HUES6 (cell line): Measurements from ENCODE around the gene AP4M1.
A peak's percentile ranks its signal among the peaks of the same experiment; 100 is the strongest.

Experiments used
- H3K27ac ChIP-seq: 2 replicates; pipeline ENCODE4 v1.7.0; 2013; ENCODE audit warnings: low read depth, mild to moderate bottlenecking, low read length, inconsistent platforms
- H3K27me3 ChIP-seq: 2 replicates; pipeline ENCODE4 v1.6.1; 2013; ENCODE audit warnings: low read length; ENCODE audit not compliant: control insufficient read depth, insufficient read depth
- H3K36me3 ChIP-seq: 2 replicates; pipeline ENCODE4 v1.6.1; 2013; ENCODE audit warnings: low read length; ENCODE audit not compliant: control insufficient read depth, insufficient read depth
- H3K4me1 ChIP-seq: 2 replicates; pipeline ENCODE4 v1.6.1; 2013; ENCODE audit warnings: low read length; ENCODE audit not compliant: control insufficient read depth, insufficient read depth
- H3K4me3 ChIP-seq: 2 replicates; pipeline ENCODE4 v1.5.1; 2013; ENCODE audit warnings: low read depth, low read length
- H3K9ac ChIP-seq: one replicate; pipeline ENCODE4 v1.6.1; 2013; ENCODE audit warnings: mild to moderate bottlenecking, low read length
- H3K9me3 ChIP-seq: 2 replicates; pipeline ENCODE4 v1.6.1; 2013; ENCODE audit warnings: low read depth, low read length; ENCODE audit not compliant: control insufficient read depth, insufficient read depth

AP4M1 gene

GRCh38 chr7:100087055-100087750 lies 14.2 kb upstream of the AP4M1 start:
- no peaks in the 10 kb centered on the region for H3K27me3 ChIP-seq
- peaks cover 19% of the 10 kb centered on the region for H3K4me1 ChIP-seq
- H3K4me3 ChIP-seq, result no peak overlapping the region
- H3K9ac ChIP-seq, result peak overlapping the region; percentile 34
- H3K36me3 ChIP-seq, result peaks cover 20% of the 10 kb centered on the region
- no peaks in the 10 kb centered on the region for H3K9me3 ChIP-seq
- H3K27ac ChIP-seq, result peak overlapping the region; percentile 29; the same call in 1 of the 2 replicates

GRCh38 chr7:100088095-100088620 lies 13.3 kb upstream of the AP4M1 start:
- H3K4me1 ChIP-seq, result peaks cover 14% of the 10 kb centered on the region
- H3K4me3 ChIP-seq, result peak overlapping the region; percentile 84
- H3K9ac ChIP-seq, result peak overlapping the region; percentile 97
- H3K36me3 ChIP-seq, result peaks cover 29% of the 10 kb centered on the region
- no peaks in the 10 kb centered on the region for H3K27me3 ChIP-seq
- H3K9me3 ChIP-seq, result no peaks in the 10 kb centered on the region
- H3K27ac ChIP-seq, result peak overlapping the region; percentile 82

DNA sequence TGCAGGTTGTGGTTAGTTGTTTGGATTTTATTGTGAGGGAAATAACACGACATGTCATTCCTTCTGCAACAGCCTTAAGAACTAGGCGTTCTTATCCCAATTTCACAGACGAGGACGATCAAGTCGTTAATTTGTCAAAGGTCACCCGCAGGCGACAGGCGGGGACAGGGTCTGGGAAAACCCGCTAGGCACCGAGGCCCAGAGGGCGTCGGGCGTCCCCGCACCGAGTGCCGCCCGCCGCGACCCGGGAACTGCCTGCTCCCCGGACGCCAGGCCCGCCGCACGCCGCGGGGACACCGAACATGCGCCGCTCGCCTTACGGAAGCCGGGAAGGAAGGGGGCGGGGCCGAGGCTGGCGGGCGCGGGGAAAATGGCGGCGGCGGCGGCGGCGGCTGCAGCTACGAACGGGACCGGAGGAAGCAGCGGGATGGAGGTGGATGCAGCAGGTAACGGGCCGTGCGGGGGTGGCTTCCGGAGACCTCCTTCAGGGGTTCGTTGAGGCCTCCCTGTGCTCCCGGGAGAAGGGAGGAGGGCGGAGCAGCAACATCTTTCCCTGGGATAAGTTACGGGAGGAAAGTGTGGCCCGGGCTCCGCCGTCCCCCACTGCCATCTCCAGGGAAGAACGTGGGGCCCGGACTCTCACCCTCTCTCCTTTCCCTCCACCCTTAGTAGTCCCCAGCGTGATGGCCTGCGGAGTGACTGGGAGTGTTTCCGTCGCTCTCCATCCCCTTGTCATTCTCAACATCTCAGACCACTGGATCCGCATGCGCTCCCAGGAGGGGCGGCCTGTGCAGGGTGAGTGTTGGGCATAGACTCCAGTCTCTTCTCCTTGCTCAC lies 12.6 kb upstream of the AP4M1 start, which contains the start of gene COPS6:
COPS6 (plus strand) TSS at position 349 of the 837 bp plus-strand sequence; CDS start at position 371, 22 bp downstream.
- no peaks in the 10 kb centered on the region for H3K27me3 ChIP-seq
- peak within 1 kb of the TSS; percentile 82 for H3K27ac ChIP-seq
- H3K9ac ChIP-seq, result peak within 1 kb of the TSS; percentile 97
- no peaks in the 10 kb centered on the region for H3K9me3 ChIP-seq
- peaks cover 10% of the 10 kb centered on the region; the same call in 1 of the 2 replicates for H3K4me1 ChIP-seq
- H3K4me3 ChIP-seq, result peak within 1 kb of the TSS; percentile 84
- peaks cover 36% of the 10 kb centered on the region for H3K36me3 ChIP-seq

DNA sequence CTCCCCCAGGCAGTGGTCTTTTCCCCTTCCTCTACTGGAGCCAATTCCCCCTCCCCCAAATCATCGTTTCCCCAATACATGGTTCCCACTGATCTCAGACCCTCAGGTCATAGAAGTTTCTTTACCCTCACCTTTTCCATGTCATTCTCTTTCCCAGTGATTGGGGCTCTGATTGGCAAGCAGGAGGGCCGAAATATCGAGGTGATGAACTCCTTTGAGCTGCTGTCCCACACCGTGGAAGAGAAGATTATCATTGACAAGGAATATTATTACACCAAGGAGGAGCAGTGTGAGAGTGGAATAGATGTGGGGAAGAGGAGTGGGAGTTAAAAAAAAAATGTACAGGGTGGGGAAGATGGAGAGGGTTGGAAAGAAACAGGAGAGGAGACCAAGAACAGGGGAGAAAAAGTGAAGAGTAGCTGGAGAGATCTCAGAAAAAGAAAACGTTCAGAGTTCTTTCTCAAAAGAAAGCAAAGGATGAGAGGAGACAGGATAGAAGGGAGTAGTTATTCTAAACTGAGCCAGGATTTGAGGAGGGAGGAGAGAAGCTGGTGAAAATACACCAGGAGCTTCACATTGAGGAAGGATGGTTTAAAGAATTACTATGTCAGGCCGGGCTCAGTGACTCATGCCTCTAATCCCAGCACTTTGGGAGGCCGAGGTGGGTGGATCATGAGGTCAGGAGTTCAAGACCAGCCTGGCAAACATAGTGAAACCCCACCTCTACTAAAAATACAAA lies 11.8 kb upstream of the AP4M1 start:
- H3K27ac ChIP-seq, result peak overlapping the region; percentile 82; the same call in 1 of the 2 replicates
- peaks cover 44% of the 10 kb centered on the region for H3K36me3 ChIP-seq
- H3K4me1 ChIP-seq, result peaks cover 10% of the 10 kb centered on the region; the same call in 1 of the 2 replicates
- H3K27me3 ChIP-seq, result no peaks in the 10 kb centered on the region
- H3K9ac ChIP-seq, result peak overlapping the region; percentile 97
- H3K4me3 ChIP-seq, result peak overlapping the region; percentile 84
- no peaks in the 10 kb centered on the region for H3K9me3 ChIP-seq

GRCh38 chr7:100090527-100091410 lies 10.7 kb upstream of the AP4M1 start:
- H3K4me3 ChIP-seq, result no peak overlapping the region
- H3K27me3 ChIP-seq, result no peaks in the 10 kb centered on the region
- H3K9me3 ChIP-seq, result no peaks in the 10 kb centered on the region
- no peak overlapping the region for H3K9ac ChIP-seq
- H3K27ac ChIP-seq, result no peak overlapping the region
- H3K36me3 ChIP-seq, result peaks cover 56% of the 10 kb centered on the region
- peaks cover 10% of the 10 kb centered on the region; the same call in 1 of the 2 replicates for H3K4me1 ChIP-seq

- Histone ChIP-seq H3K4me3 (no peak overlapping the region), H3K27ac (no peak overlapping the region), H3K36me3 (peaks cover 64% of the 10 kb centered on the region), H3K9me3 (no peaks in the 10 kb centered on the region), H3K9ac (no peak overlapping the region), H3K4me1 (peaks cover 10% of the 10 kb centered on the region; the same call in 1 of the 2 replicates), H3K27me3 (no peaks in the 10 kb centered on the region)
These were observed 9.8 kb upstream of the AP4M1 start for GRCh38 chr7:100091411-100092181.

GRCh38 chr7:100093054-100093453 lies 8.4 kb upstream of the AP4M1 start:
- Histone ChIP-seq H3K4me3 (no peak overlapping the region), H3K27ac (no peak overlapping the region), H3K9me3 (no peaks in the 10 kb centered on the region), H3K9ac (no peak overlapping the region), H3K27me3 (no peaks in the 10 kb centered on the region), H3K36me3 (peaks cover 78% of the 10 kb centered on the region), H3K4me1 (peaks cover 10% of the 10 kb centered on the region; the same call in 1 of the 2 replicates)

DNA sequence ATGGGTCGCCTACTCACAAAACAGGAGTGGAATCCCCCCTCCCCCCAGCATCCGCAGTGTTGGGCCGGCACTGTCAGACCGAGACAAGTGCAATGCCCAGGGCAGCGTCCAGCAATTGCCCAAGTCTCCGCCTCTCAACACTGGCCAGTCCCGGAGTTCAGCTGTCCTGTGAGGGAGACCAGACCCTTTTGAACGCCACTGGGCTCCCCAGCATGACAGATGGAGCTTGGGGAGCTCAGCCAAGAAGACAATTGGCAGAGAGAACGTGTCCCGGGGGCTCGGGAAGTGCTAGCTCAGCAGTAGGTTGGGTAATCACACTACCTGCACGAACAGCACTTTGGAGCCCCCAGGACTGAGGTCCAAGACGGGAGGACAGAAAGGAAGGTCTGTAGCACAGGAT lies 7.9 kb upstream of the AP4M1 start:
- H3K4me1 ChIP-seq, result peaks cover 6% of the 10 kb centered on the region; the same call in 1 of the 2 replicates
- peaks cover 82% of the 10 kb centered on the region for H3K36me3 ChIP-seq
- H3K9me3 ChIP-seq, result no peaks in the 10 kb centered on the region
- no peaks in the 10 kb centered on the region for H3K27me3 ChIP-seq
- no peak overlapping the region for H3K27ac ChIP-seq
- no peak overlapping the region for H3K9ac ChIP-seq
- no peak overlapping the region for H3K4me3 ChIP-seq

GRCh38 chr7:100093925-100094486 lies 7.4 kb upstream of the AP4M1 start:
- Histone ChIP-seq H3K36me3 (peaks cover 87% of the 10 kb centered on the region), H3K4me3 (no peak overlapping the region), H3K9ac (no peak overlapping the region), H3K9me3 (no peaks in the 10 kb centered on the region), H3K27ac (no peak overlapping the region), H3K4me1 (peaks cover 5% of the 10 kb centered on the region; the same call in 1 of the 2 replicates), H3K27me3 (no peaks in the 10 kb centered on the region)
